SK-N-MC (cell line): ENCODE results near the gene FNDC8.

Source experiments
- EZH2 ChIP-seq: fragments of 200-600 bp; sonication (generic); IDR thresholded peaks from one replicate; pipeline ENCODE4 v1.6.1; 2017; ENCODE audit warnings: antibody characterized with exemption
- POLR2AphosphoS5 ChIP-seq: IDR thresholded peaks from 2 replicates; pipeline ENCODE4 v1.6.1; 2012; ENCODE audit warnings: mild to moderate bottlenecking, low read depth, low read length, borderline replicate concordance

DNA sequence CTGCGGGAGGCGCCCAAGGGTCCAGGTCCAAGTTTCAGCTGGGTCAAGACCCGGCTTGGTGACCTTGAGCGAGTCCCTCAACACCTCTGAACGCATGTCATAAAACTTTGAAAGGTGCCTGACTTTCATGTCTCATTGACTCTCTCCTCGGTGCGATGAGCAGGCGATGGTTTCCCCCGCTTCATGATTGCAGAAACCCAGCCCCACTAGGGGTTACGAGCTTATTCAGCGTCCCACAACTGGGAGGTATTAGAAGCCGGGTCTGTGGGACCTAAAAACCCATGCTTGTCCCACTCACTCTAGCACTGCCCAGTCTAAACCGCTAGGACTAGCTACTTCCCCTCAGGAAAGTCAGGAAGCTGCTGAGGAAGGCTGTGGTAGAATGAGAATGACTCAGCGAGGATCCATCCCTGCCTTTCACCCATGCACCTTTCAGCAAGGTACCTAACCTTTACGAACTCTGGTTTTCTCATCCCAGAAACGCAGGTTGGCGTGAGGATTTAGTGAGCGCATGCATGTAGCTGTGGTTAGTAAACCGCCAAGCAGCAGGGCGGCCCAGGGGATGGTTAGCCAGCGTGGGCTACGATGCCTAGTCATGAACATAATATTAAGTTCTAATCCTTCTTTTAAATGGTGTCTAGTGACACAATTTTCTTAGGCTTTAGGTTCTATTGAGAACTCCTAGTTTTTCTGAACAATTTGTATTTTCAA, 31.7 kb upstream of the FNDC8 start:
- no peak for TF ChIP-seq EZH2
- TF ChIP-seq POLR2AphosphoS5, result no peak
